ENCODE data around the gene DDX18. TPM values are rescaled to one million over a fixed set of nuclear protein-coding genes. Genes with fewer than 3 reads are reported as not detected.

The DDX18 gene
- total RNA-seq, 1 experiment from 2014 or later = 76.0 TPM

GRCh38 chr2:117879003-117879402 lies 64.5 kb downstream of the DDX18 start:
- TF ChIP-seq EZH2 (IDR thresholded peaks at IDR 0.05; ENCODE audit: low read depth) = no peak
- TF ChIP-seq, protein P1, sequence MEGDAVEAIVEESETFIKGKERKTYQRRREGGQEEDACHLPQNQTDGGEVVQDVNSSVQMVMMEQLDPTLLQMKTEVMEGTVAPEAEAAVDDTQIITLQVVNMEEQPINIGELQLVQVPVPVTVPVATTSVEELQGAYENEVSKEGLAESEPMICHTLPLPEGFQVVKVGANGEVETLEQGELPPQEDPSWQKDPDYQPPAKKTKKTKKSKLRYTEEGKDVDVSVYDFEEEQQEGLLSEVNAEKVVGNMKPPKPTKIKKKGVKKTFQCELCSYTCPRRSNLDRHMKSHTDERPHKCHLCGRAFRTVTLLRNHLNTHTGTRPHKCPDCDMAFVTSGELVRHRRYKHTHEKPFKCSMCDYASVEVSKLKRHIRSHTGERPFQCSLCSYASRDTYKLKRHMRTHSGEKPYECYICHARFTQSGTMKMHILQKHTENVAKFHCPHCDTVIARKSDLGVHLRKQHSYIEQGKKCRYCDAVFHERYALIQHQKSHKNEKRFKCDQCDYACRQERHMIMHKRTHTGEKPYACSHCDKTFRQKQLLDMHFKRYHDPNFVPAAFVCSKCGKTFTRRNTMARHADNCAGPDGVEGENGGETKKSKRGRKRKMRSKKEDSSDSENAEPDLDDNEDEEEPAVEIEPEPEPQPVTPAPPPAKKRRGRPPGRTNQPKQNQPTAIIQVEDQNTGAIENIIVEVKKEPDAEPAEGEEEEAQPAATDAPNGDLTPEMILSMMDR (conservative IDR thresholded peaks at IDR 0.05) = no peak
- DNase-seq = no peak
- no TSS peak for BruUV-seq (replicated peaks)
- peaks cover 54% of the 10 kb centered on the region for H3K27me3 ChIP-seq (ENCODE audit: insufficient read depth, low read depth)
- H3K4me2 ChIP-seq = no peak overlapping the region
- intact Hi-C loops (cut with micrococcal nuclease; ENCODE audit: unreplicated experiment) = no loop called here
- ChIA-PET CTCF (no interaction called here), POLR2A (ENCODE audit: unreplicated experiment) (interaction anchor here (0.7 kb wide), 1 partner anchor 15 kb away, joined by 3 read pairs; no protein-coding TSS in a partner anchor)
- no peaks in the 10 kb centered on the region for H3K4me1 ChIP-seq (replicated peaks; ENCODE audit: insufficient read depth)
- H3K4me3 ChIP-seq = no peak overlapping the region
- no peaks in the 10 kb centered on the region for H3K79me2 ChIP-seq (ENCODE audit: low read depth)
- H3K27ac ChIP-seq = no peak overlapping the region
- no peaks in the 10 kb centered on the region; the same call in 1 of the 2 replicates for H3K9me3 ChIP-seq (ENCODE audit: insufficient read depth, low read depth)
- no peaks in the 10 kb centered on the region for H3K36me3 ChIP-seq (ENCODE audit: low read depth)
- H3F3A ChIP-seq (ENCODE audit: insufficient read depth, low read depth) = no peaks in the 10 kb centered on the region
- H4K20me1 ChIP-seq (ENCODE audit: insufficient read depth) = no peaks in the 10 kb centered on the region
- H2AFZ ChIP-seq = no peak overlapping the region
- no peaks in the 10 kb centered on the region for H3K9me2 ChIP-seq (ENCODE audit: insufficient read depth)

Other genes starting within 250 kb of the DDX18 start
- gene CCDC93, start 199.4 kb downstream of the DDX18 start, total RNA-seq (2021) = 29.7 and 31.3 TPM in 2 replicates

Data from PC-9 (cell line).